ENCODE results near the gene PACRG. TPM values are rescaled to one million over a fixed set of nuclear protein-coding genes. Genes with fewer than 3 reads are reported as not detected.
A peak's percentile ranks its signal among the peaks of the same experiment; 100 is the strongest.
"Not testable (repeated sequence)": the region's sequence is repeated elsewhere in the genome, so short reads cannot be mapped to it uniquely, and the experiment has no call there.

PACRG gene
- total RNA-seq, 1 donor from 2014 or later = 7.4 TPM

GRCh38 chr6:163316866-163317495 is 589.2 kb downstream of the PACRG start:
- DNase-seq; intact Hi-C loops (cut with DNase I); ATAC-seq (ENCODE audit: poor library complexity): not testable (repeated sequence)

DNA sequence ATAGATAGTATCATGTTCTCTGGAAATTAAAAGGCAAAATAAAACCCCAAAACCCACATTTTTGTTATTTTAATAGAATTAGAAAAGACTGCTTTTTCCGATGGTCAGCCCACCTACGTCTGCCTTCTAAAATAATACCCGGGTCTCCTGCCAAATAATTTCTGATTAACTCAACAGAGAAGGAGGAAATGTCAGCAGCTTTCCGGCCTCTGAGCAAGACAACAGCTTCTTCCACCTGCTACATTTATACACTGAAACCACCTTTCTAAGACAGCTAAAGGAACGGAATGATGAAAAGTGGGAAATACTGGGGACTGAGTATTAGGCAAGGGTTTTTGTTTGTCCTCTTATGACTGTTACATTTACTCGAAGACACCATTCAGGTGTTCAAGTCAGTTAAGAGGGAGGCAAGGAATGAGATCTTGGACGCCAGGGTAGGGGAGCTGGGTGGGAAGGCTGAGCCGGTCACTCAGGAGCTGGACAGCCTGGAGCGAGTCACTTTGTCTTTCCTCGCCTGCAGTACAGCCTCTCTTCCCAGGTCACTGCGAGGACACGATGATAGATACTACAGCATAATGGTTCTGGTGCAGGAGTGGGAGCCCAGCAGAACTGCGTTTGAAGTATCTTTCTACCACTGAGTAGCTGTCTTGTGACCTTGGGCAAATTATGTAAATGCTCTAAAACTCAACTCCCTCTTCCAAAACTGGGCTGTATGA is 590.5 kb downstream of the PACRG start:
- DNase-seq (no peak), ATAC-seq (ENCODE audit: poor library complexity) (peak; percentile 69)
- intact Hi-C loops (cut with DNase I) = no loop called here

DNA sequence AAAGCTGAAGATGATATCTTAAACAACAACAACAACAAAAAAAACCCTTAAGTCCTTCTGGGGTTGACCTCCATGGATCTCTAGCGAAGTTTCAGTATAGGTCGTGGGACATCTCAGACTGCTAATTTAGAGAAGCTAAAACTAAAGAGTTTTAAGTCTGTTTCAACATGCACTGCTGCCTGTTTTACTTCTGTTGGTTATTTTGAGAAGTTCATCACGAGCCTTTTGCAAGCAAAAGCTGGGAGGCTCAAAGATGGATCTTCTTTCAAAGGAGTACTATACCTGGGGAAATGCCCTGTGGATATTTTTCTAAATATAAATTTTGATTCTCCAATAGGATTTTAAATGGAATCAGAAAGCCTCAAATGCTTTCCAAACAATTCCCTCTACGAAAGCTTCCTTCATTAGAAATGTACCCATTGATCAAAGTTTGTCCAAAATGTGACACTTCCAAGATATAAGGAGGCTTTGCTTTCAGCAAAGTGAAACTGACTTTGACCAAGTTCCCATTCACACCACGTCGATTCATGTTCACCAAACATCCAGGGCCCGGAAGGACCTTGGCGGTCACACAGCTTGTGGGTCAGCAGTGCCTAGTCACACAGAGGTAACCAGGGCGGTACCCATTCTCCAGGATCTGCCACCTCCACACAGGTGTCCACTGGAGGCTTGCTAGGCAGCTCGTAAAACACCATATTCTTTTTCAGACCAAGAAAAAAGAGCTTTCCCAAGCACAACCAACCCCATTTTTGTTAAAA is 592.0 kb downstream of the PACRG start:
- ATAC-seq (ENCODE audit: poor library complexity) = no peak
- no peak for DNase-seq
- intact Hi-C loops (cut with DNase I) = no loop called here

DNA sequence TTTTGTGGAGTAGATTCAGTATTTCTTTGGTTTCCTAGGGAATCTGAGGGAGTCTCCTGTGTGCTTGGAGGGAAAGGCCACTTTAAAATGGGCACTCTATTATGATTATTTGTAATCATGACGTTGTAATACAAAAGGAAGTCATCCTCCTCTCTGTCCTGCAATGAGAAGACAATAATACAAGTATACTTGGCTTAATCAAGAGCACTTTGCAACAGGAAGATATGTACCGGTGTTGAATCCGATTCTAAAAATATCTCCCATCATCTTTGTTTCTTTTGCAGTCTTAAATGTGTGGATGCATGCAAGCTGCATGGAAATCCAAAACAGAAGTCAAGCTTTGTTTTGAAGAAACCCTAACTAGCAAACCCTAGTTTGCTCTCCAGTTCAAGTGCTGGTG is 592.6 kb downstream of the PACRG start:
- ATAC-seq (ENCODE audit: poor library complexity) = no peak
- intact Hi-C loops (cut with DNase I) = no loop called here
- DNase-seq = no peak

DNA sequence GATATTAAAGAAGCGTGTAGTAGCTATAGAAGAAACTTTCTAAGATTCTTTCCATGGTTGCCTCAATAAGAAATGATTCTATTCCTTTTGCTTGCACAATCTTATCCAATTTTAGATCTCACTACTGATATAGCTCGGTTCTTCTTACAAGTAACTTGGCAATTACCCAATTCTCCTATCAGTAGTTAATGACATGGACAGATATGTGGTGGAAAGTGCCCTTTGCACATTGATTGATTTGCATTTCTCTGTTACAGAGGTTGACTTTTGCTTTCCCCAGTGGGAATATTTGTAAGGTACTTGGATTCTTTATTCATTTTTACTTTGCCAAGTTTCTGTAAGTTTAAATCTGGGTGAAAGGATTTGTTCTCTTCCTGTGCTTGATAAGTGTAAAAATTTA is 593.0 kb downstream of the PACRG start:
- no peak for DNase-seq
- no peak for ATAC-seq (ENCODE audit: poor library complexity)
- intact Hi-C loops (cut with DNase I) = no loop called here

DNA sequence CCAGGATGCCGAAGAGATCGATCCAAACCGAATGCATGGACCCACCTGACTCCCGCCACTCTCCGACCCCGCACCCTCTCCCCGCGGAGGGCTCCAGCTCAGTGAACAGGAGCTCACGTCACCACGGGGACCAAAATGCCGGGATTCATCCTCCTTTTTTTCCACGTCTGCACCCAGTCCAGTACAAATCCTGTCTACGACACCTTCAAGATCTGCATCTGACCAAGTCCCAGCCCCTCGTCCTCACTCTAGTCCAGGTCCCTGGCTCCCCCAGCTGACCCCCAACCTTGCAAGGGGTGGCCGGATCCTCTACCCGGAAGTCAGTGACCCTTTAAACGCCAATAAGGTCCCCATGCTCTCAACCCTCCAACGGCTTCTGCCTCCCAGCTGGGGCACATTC is 593.9 kb downstream of the PACRG start:
- ATAC-seq (ENCODE audit: poor library complexity) (no peak), DNase-seq (no peak)
- intact Hi-C loops (cut with DNase I) = no loop called here

- intact Hi-C loops (cut with DNase I) = no loop called here
Measured at GRCh38 chr6:163323274-163323673, 595.5 kb downstream of the PACRG start.

GRCh38 chr6:163323705-163324104 is 595.9 kb downstream of the PACRG start:
- intact Hi-C loops (cut with DNase I) = no loop called here
- DNase-seq = no peak
- ATAC-seq (ENCODE audit: poor library complexity) = peak; percentile 48

More at GRCh38 chr6:163323274-163323673, 595.5 kb downstream of the PACRG start:
- ATAC-seq (ENCODE audit: poor library complexity) (no peak), DNase-seq (no peak)

DNA sequence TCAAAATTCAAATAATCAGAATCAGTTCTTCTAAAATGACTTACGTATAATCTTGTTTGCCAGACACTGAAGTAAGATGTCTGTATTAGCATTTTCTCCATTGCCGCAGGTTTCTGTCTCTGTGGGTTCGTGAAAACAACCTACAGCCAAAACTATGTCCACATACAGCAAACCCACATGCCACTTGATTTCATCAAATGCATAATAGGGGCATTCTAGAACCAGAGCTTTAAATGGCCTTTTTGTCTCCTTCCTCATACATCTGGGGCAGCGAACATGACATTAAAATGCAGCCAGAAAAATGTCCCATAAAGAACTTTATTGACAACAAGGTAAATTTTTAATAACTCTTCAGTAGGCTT is 596.5 kb downstream of the PACRG start:
- intact Hi-C loops (cut with DNase I) = no loop called here
- DNase-seq = no peak
- ATAC-seq (ENCODE audit: poor library complexity) = no peak

DNA sequence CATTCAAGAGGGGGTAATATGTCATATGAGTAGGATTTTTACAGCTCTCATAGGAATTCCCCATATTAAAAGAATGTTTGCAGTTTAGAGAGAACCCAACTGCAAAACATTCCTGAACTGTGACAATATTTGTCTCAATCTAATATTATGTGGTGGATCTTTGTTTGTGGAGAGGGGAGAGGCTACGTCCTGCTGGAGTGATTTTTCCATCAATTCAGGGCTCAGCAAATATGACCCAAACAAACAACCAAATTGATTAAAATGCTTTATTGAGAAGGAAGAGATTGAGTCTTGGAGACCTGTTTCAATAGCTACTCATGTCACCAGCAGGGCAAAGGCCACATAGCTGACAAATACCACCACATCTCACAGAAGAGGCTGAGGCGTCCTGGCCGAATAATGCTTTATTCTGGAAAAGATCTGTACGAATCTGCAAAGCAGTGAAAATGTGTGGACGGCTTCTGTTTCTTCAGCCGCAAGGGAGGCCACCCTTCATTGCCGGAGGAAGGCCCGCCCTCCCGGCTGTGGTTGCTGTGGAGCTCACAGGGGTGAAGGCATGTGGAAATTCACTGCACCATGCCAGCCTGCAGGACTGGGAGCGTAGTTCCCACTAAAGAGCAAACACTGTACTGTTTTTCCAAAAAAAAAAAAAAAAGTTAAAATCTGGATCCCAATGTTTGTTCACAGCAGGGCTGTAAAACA is 597.1 kb downstream of the PACRG start:
- DNase-seq = peak; percentile 74

GRCh38 chr6:163325390-163325784 is 597.6 kb downstream of the PACRG start:
- DNase-seq = no peak
- no peak for ATAC-seq (ENCODE audit: poor library complexity)
- intact Hi-C loops (cut with DNase I) = no loop called here

More for the DNA sequence above, 597.1 kb downstream of the PACRG start:
- intact Hi-C loops (cut with DNase I) = no loop called here
- peak; percentile 85 for ATAC-seq (ENCODE audit: poor library complexity)

GRCh38 chr6:163327165-163327880 is 599.5 kb downstream of the PACRG start:
- ATAC-seq (ENCODE audit: poor library complexity) (no peak), DNase-seq (no peak)
- intact Hi-C loops (cut with DNase I) = no loop called here

DNA sequence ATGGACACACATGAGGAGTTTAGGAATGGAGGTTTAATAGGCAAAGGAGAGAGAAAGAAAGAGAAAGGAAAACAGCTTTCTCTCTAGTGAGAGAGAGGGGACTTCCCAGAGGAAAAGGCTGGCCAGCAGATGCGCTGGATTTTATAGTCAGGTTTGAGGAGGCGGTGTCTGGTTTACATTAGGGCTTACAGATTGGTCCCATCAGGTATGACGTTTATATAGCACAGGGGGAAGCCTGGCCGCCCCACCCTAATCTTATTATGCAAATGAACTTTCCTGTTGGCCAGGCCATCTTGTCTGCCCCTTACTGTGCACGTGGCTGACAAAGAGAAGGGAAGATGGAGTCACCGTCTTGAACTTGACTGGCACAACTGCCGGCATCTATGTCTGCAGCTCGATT is 600.1 kb downstream of the PACRG start:
- ATAC-seq (ENCODE audit: poor library complexity) = no peak
- intact Hi-C loops (cut with DNase I) = no loop called here
- no peak for DNase-seq

DNA sequence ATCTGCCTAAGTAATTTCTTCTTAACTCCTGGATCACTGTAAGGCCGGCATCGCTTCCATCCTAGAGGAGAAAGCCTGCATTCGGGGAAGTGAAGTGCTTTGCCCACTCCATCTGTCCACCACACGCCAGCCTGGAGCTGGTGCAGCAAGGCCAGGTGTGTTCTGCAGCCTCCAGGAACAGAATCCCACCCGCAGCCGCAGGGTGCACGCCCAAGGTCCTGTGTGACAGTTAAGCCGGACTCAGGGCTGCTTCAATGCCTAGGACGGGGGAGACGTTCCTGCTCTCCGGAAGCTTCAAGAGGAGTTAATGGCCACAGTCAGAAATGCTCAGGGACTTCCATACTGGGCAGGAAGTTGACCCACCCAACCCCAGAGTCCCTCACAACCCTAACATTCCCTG is 600.6 kb downstream of the PACRG start:
- DNase-seq (no peak), ATAC-seq (ENCODE audit: poor library complexity) (no peak)
- intact Hi-C loops (cut with DNase I) = no loop called here

DNA sequence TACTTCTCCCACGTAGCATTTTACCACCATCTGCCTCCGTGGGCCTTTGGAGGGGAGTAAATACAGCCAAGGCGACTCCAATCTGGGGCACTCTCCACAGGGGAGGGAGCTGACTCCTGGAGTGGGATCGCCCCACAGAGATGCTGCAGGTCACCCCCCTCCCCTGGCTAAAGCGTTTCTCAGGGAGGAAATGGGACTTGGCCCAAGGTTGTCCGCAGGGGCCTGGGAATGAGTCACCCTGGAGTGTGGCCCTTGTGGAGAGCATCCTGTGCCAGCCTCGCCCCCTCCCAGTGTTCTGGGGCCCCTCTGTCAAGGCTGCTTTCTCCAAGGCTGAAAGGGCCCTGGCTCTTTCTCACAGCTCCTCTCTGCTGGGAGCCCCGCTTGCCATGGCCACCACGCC is 602.2 kb downstream of the PACRG start:
- ATAC-seq (ENCODE audit: poor library complexity) = no peak
- intact Hi-C loops (cut with DNase I) = no loop called here
- DNase-seq = no peak

GRCh38 chr6:163331245-163331644 is 603.5 kb downstream of the PACRG start:
- DNase-seq (no peak), ATAC-seq (ENCODE audit: poor library complexity) (no peak)
- intact Hi-C loops (cut with DNase I) = no loop called here

GRCh38 chr6:163332575-163332974 is 604.8 kb downstream of the PACRG start:
- no peak for DNase-seq
- ATAC-seq (ENCODE audit: poor library complexity) = no peak
- intact Hi-C loops (cut with DNase I) = no loop called here

- no peak for ATAC-seq (ENCODE audit: poor library complexity)
- DNase-seq = no peak
- intact Hi-C loops (cut with DNase I) = no loop called here
Measured at GRCh38 chr6:163333038-163333437, 605.3 kb downstream of the PACRG start.

Measured in Right ventricle myocardium superior (tissue), 1 donor.